ENCODE data around the gene GLB1L. TPM values are rescaled to one million over a fixed set of nuclear protein-coding genes. Genes with fewer than 3 reads are reported as not detected.

The GLB1L gene
- total and polyA plus RNA-seq, 2 of the 8 experiments (the other 6 are each of a cell fraction or from before 2014, with no cell fraction given): 3.7 to 4.0 TPM

GRCh38 chr2:219229305-219230058 is 15.8 kb downstream of the GLB1L start, which contains the start of the genes ANKZF1 and ATG9A:
Gene ANKZF1 (plus strand): TSS chr2:219229806. CDS start chr2:219230258, 452 bp downstream.
Gene ATG9A (minus strand): TSS chr2:219229636. CDS start chr2:219228024, 1,612 bp downstream.
- peak within 1 kb of the TSS; percentile 41 for H2BK5ac ChIP-seq (ENCODE audit: low read depth, low read length)
- H3K4me3 ChIP-seq (ENCODE audit: extremely low read depth in 1 of 4, insufficient read depth in 2 of 4, low read depth in 3 of 4, low read length in 4 of 4): peak within 1 kb of the TSS; percentile 82 to 97 (median 92)
- H3K27me3 ChIP-seq (replicated peaks in 1 of 4; ENCODE audit: control insufficient read depth in 3 of 4, extremely low read depth in 1 of 4, insufficient read depth in 3 of 4, low read length in 3 of 4): no peaks in the 10 kb centered on the region; a peak in 1 of 7 replicates
- H3K14ac ChIP-seq (ENCODE audit: insufficient read length): no peak within 1 kb of the TSS
- no peak within 1 kb of the TSS for H2AFZ ChIP-seq (ENCODE audit: low read length)
- H3K9ac ChIP-seq (replicated peaks in 1 of 4; ENCODE audit: extremely low read depth in 1 of 4, low read depth in 3 of 4, low read length in 3 of 4): peak within 1 kb of the TSS; percentile 82 to 96 (median 86)
- peak within 1 kb of the TSS; percentile 2; the same call in 1 of the 2 replicates for H2BK12ac ChIP-seq (ENCODE audit: low read depth, low read length)
- H4K91ac ChIP-seq (replicated peaks; ENCODE audit: insufficient read length, low read length): no peak within 1 kb of the TSS
- no peaks in the 10 kb centered on the region for H3K9me3 ChIP-seq (ENCODE audit: insufficient read depth in 2 of 2, low read depth in 1 of 2, low read length in 1 of 2)
- 1% methylated on average over 62 of the region's 80 CpGs; no CpG with 5 or more reads in 1 of the 2 experiments for WGBS, 2 experiments (ENCODE audit: extremely low coverage in 1 of 2, insufficient coverage in 1 of 2, insufficient read length in 1 of 2, insufficient replicate concordance in 2 of 2, low coverage in 1 of 2, low lambda C conversion rate in 2 of 2, missing lambda C conversion rate in 1 of 2)
- peak; percentile 71 for FAIRE-seq
- peak within 1 kb of the TSS; percentile 79 for H4K5ac ChIP-seq (ENCODE audit: insufficient read length, low read depth, low read length)
- peaks cover 0 to 6% (median 3%) of the 10 kb centered on the region in 4 experiments; a peak in 5 of 7 replicates for H3K4me1 ChIP-seq (replicated peaks in 1 of 4; ENCODE audit: control insufficient read depth in 3 of 4, insufficient read depth in 4 of 4, low read length in 3 of 4)
- no peak within 1 kb of the TSS for H3K23ac ChIP-seq (ENCODE audit: insufficient read length)
- H3K4me2 ChIP-seq (ENCODE audit: insufficient read depth in 1 of 2, low read depth in 2 of 2, low read length in 2 of 2): peak within 1 kb of the TSS; percentile 88 to 91
- H2BK120ac ChIP-seq (replicated peaks; ENCODE audit: low read depth, low read length): no peak within 1 kb of the TSS
- no peak within 1 kb of the TSS for H2BK15ac ChIP-seq (ENCODE audit: low read length)
- no peaks in the 10 kb centered on the region; the same call in 1 of the 2 replicates for H3K79me1 ChIP-seq (ENCODE audit: low read depth, low read length)
- peak within 1 kb of the TSS; percentile 71 for H3K27ac ChIP-seq (ENCODE audit: low read depth, low read length)
- H4K8ac ChIP-seq (ENCODE audit: extremely low read depth, insufficient read depth, low read length): peak within 1 kb of the TSS; percentile 88; the same call in 1 of the 2 replicates
- H3K18ac ChIP-seq (ENCODE audit: extremely low read depth, low read length): peak within 1 kb of the TSS; percentile 87; the same call in 1 of the 2 replicates
- ChIA-PET POLR2A (ENCODE audit: partially characterized antibody) (interaction anchor here (0.7 to 4.6 kb wide), 17 partner anchors 8 to 101 kb away, joined by 3 to 57 read pairs (median 5); partner anchors contain the start of genes ABCB6, CNPPD1, DNAJB2 and GLB1L), CTCF (ENCODE audit: partially characterized antibody) (interaction anchor here (0.7 to 4.9 kb wide), 10 partner anchors 16 to 124 kb away, joined by 3 to 23 read pairs (median 4); partner anchors contain the start of genes GLB1L and STK16)
- peak within 1 kb of the TSS; percentile 52 for H3K56ac ChIP-seq (replicated peaks; ENCODE audit: insufficient read length, low read depth, low read length)
- peak within 1 kb of the TSS; percentile 32 for H3K4ac ChIP-seq (replicated peaks; ENCODE audit: insufficient read length, low read depth, low read length)
- H3K36me3 ChIP-seq (ENCODE audit: control insufficient read depth in 2 of 4, insufficient read depth in 4 of 4, low read length in 3 of 4): peaks cover 18 to 48% (median 35%) of the 10 kb centered on the region in 4 experiments
- peaks cover 0 to 12% of the 10 kb centered on the region in 2 experiments; a peak in 2 of 4 replicates for H3K79me2 ChIP-seq (ENCODE audit: control insufficient read depth in 1 of 2, insufficient read depth in 2 of 2, low read length in 2 of 2)
- H4K20me1 ChIP-seq (replicated peaks in 1 of 2; ENCODE audit: control insufficient read depth in 1 of 2, insufficient read depth in 2 of 2, low read length in 2 of 2): no peaks in the 10 kb centered on the region
- DNase-seq (ENCODE audit: low read depth in 1 of 2, low spot score in 2 of 2): peak; percentile 93 to 95
- H3K23me2 ChIP-seq (ENCODE audit: low read depth, low read length): peaks cover 7% of the 10 kb centered on the region; the same call in 1 of the 2 replicates
- H2BK20ac ChIP-seq (ENCODE audit: low read length): no peak within 1 kb of the TSS
- no peak within 1 kb of the TSS for H2AK5ac ChIP-seq (ENCODE audit: low read depth, low read length)
- TF ChIP-seq SIN3A (conservative IDR thresholded peaks at IDR 0.05 in 1 of 2, IDR thresholded peaks at IDR 0.05 in 1 of 2; ENCODE audit: low read depth in 1 of 2, low read length in 2 of 2) (peak; percentile 74 to 87; a peak in 3 of 4 replicates), CBX8 (IDR thresholded peaks at IDR 0.05; ENCODE audit: borderline replicate concordance, low read depth, low read length) (no peak), TAF1 (IDR thresholded peaks at IDR 0.05; ENCODE audit: low read depth, low read length) (peak; percentile 93), TCF12 (IDR thresholded peaks at IDR 0.05; ENCODE audit: low read depth, low read length) (no peak), TEAD4 (IDR thresholded peaks at IDR 0.05; ENCODE audit: low read depth, low read length) (no peak), BCL11A (IDR thresholded peaks at IDR 0.05; ENCODE audit: low read depth in 2 of 2, low read length in 2 of 2) (no peak), TBP (IDR thresholded peaks at IDR 0.05; ENCODE audit: low read depth, low read length) (peak; percentile 90), USF2 (IDR thresholded peaks at IDR 0.05; ENCODE audit: low read length) (no peak), NRF1 (IDR thresholded peaks at IDR 0.05; ENCODE audit: low read depth, low read length) (0 out of 2 replicates have a peak, but pooled peaks have one; percentile 8), CHD2 (IDR thresholded peaks at IDR 0.05; ENCODE audit: low read length) (peak; percentile 91)
